H1 (cell line): ENCODE data around the gene MYG1. TPM values are rescaled to one million over a fixed set of nuclear protein-coding genes. Genes with fewer than 3 reads are reported as not detected.

Source experiments
- NRF1 ChIP-seq: IDR thresholded peaks from 2 replicates; pipeline ENCODE4 v1.6.1; 2011; ENCODE audit warnings: mild to moderate bottlenecking, low read depth, low read length, improper control_type of control experiment
- RXRA ChIP-seq: IDR thresholded peaks from 2 replicates; pipeline ENCODE4 v1.6.1; 2011; ENCODE audit warnings: low read depth, mild to moderate bottlenecking, low read length, moderate library complexity; ENCODE audit not compliant: insufficient read depth
- SP4 ChIP-seq: IDR thresholded peaks from 2 replicates; pipeline ENCODE4 v1.6.1; 2012; ENCODE audit warnings: low read length, inconsistent platforms
- SRF ChIP-seq: IDR thresholded peaks from 2 replicates; pipeline ENCODE4 v1.6.1; 2011; ENCODE audit warnings: mild to moderate bottlenecking, low read depth, low read length, moderate library complexity
- TBP ChIP-seq: IDR thresholded peaks from 2 replicates; pipeline ENCODE4 v1.6.1; 2011; ENCODE audit warnings: low read depth, low read length, improper control_type of control experiment
- polyA plus RNA-seq, 7 experiments: library from polyadenylated mRNA; depleted of rRNA in 3 of 7; stranded (reverse) in 5 of 7; unstranded in 2 of 7; fragments of >200 nt in 5 of 7; fragments of 200-250 nt in 2 of 7; gene quantifications; 1 replicate in 5 of 7; 2 replicates in 1 of 7; 4 replicates in 1 of 7; pipeline versions ENCODE4 v1.2.1 to v1.2.3, GENCODE V29; 2011 to 2013; ENCODE audit warnings: missing spikeins in 2 of 7, mixed read lengths in 2 of 7
- total RNA-seq: library from RNA; stranded (reverse); fragmentation: NEBNext Ultra II Directional; extraction: Animal tissue kit (Norgen Biotek cat#: 25700); gene quantifications from 2 replicates; pipeline ENCODE4 v1.2.1, GENCODE V29; 2021

The MYG1 gene
- total and polyA plus RNA-seq, 2 of the 8 experiments (the other 6 are each of a cell fraction or from before 2014, with no cell fraction given): 83.3 to 104 TPM

- no peak for TF ChIP-seq NRF1
- TF ChIP-seq RXRA: no peak
- no peak for TF ChIP-seq TBP
- TF ChIP-seq SRF: no peak
- TF ChIP-seq SP4: no peak
Measured at GRCh38 chr12:53308276-53308675, 8.8 kb downstream of the MYG1 start (continued).
